HTERT RPE-1 (cell line): Measurements from ENCODE around the gene CFAP210.
"Not testable (repeated sequence)": the region's sequence is repeated elsewhere in the genome, so short reads cannot be mapped to it uniquely, and the experiment has no call there.

Source experiments
- in situ Hi-C: fragments of 300-500 bp; cut with MboI; formaldehyde crosslinking; loops from 4 replicates; pipeline ENCODE4 v1.14.3; 2020; ENCODE audit warnings: low sequenced_read_pairs

CFAP210 gene

DNA sequence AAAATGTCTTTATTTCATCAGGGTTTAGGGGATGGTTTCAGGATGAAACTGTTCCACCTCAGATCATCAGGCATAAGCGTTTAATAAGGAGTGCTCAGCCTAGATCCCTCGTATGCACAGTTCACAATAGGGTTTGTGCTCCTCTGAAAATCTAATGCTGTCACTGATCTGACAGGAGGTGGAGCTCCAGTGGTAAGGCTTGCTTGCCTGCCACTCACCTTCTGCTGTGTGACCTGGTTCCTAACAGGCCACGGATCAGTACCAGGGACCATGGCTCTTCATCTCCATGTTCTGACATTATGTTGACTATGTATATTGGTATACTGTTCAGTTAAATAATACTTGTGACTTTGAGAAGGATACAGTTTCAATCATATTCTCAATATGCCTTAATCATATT is 68.4 kb downstream of the CFAP210 start:
- in situ Hi-C loops, result no loop called here

DNA sequence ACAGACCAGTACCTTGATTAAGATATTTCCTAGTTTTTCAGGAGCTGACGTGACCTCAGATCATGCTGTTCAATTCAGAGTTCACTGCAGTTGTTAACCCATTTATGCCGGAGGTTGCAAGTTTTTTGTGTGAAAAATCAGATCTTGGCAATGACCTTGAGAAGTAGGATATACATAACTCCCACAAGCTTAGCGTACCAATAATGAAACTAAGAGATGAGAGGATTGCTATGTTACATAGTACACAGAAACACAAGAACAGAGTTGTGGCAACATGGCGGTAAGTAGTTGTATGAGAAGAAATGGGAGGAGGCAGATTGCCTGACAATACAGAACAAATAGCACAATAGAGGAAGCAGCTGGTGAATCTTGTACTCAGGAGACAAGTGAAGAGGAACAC is 71.0 kb downstream of the CFAP210 start:
- in situ Hi-C loops, result no loop called here

DNA sequence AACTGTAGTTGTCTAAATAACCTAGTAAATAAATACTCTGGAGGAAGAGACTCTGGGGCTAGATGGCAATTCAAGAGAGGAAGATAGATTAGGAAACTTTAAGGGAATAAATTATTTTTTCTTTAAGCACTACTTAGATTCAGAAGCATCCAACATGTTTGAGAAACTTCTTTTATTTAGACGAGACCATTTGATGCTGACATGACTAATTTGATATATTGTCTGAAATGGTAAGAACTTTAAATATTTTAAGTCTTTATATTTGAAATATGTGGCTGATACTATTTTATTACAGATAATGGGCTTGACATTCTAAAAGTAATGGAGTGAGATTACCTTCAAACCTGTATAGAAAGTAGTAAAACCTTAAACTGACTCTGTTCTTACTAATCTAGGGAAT is 73.7 kb downstream of the CFAP210 start:
- in situ Hi-C loops, result no loop called here

DNA sequence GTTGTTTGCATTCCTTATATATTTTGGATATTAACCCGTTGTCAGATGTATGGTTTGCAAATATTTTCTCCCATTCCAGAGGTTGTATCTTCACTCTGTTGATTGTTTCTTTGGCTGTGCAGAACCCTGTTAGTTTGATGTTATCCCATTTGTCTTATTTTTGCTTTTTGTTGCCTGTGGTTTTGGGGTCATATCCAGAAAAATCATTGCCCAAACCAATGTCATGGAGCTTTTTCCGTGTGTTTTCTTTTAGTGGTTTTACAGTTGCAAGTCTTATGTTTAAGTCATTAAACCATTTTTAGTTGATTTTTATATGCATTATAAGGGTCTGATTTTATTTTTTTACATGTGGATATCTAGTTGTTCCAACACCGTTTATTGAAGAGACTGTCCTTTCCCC is 74.3 kb downstream of the CFAP210 start:
- in situ Hi-C loops, result no loop called here

DNA sequence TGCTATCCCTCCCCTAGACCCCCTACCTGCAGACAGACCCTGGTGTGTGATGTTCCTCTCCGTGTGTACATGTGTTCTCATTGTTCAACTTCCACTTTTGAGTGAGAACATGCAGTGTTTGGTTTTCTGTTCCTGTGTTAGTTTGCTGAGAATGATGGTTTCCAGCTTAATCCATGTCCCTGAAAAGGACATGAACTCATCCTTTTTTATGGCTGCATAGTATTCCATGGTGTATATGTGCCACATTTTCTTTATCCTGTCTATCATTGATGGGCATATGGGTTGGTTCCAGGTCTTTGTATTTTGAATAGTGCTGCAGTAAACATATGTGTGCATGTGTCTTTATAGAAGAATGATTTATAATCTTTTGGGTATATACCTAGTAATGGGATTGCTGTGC is 78.2 kb downstream of the CFAP210 start:
- in situ Hi-C loops, result not testable (repeated sequence)

DNA sequence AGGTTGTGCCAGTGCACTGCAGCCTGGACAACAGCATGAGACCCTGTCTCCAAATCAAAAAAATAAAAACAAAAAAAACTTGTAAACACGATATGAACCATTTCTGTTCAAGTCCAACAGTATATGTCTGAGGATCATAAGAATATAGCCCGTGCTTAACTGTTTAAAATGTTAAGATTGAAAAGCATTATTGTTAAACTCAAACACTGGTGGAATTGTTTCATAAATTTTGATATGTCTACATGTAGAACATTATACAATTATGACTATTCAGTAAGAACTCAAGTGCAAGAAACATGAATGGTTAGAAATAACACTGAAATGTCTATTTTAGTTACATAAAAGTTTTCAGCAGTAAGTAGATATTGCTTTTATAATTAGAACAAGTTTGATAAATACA is 80.3 kb downstream of the CFAP210 start:
- in situ Hi-C loops, result no loop called here

DNA sequence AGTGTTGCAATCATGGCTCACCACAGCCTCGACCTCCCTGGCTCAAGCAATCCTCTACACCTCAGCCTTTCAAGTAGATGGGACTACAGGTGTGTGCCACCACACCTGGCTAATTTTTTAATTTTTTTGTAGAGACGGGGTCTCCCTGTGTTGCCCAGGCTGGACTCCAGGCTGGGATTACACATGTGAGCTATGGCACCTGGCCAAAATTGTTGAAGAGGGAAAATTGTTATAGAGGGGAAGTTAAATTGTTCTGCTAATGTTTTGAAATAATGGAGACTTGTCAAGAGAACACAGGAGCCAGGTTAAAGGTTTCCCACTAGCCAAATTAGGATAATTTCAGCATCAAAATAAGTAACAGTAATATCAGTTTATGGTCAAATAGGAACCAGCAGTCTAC is 84.9 kb downstream of the CFAP210 start:
- in situ Hi-C loops, result no loop called here

DNA sequence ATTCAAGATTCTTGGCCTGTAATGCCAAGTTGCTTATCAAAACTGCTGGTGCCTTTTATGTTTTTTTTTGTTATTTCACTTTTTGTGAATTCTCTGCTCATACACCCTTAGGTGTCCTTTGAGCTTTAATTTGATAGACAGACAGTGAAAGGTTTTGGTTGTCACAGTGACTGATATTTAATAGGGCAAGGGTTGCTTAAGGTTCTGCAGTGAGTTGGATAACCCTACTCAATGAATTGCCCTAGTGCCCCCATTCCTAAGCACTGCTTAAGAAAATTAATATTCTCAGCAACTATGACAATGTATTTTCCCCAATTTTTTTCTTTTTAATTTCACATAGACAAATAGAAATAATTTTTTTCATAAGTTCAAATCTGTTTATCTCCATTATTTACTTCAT is 94.6 kb downstream of the CFAP210 start:
- in situ Hi-C loops, result no loop called here

DNA sequence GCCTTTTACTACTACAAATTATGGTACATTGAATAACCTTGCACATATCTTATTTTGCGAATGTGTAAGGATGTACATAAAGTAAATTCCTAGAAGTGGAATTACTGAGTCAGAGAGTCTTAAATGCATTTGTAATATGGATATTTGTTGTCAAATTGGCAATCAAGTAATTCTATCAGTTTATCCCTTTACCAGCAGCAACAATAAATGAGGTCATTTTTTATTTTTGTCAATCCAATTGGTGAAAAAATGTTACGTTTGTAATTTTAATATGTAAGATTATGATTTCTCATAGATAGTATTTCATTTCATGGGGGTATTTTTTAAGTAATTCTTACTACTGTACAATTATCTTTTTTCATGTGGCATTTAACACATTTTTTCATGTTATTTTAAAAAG is 95.2 kb downstream of the CFAP210 start:
- in situ Hi-C loops, result no loop called here

DNA sequence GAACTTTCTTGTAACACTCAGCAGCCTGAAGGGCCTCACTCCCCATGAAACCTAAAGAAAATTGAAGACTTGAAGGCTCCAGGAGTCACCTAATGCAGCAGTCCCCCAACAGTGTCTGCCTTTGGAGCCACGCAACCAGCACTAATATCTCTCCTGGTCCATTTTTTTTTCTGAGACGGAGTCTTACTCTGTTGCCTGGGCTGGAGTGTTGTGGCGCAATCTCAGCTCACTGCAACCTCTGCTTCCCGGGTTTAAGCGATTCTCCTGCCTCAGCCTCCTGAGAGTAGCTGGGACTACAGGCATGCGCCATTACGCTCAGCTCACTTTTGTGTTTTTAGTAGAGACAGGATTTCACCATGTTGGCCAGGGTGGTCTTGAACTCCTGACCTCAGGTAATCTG is 97.7 kb downstream of the CFAP210 start:
- in situ Hi-C loops, result not testable (repeated sequence)
